Keratinocyte (primary cell): ENCODE measurements around the gene GPATCH2.

Source experiments
- EZH2 ChIP-seq: IDR thresholded peaks from one replicate; pipeline ENCODE4 v1.6.1; 2012; ENCODE audit warnings: inconsistent platforms, mild to moderate bottlenecking, low read length, moderate library complexity
- TF ChIP-seq, protein P1 (sequence below), 3 experiments: IDR thresholded peaks in 1 of 3; conservative IDR thresholded peaks in 1 of 3; optimal IDR thresholded peaks in 1 of 3; 2 replicates in 2 of 3; 3 replicates in 1 of 3; pipeline versions ENCODE3 to v1.5.1; 2011; ENCODE audit warnings: low read length in 3 of 3, mild to moderate bottlenecking in 3 of 3, moderate library complexity in 2 of 3, control low read depth in 1 of 3, inconsistent platforms in 1 of 3; ENCODE audit not compliant: insufficient read depth in 2 of 3; ENCODE audit errors: extremely low read depth in 1 of 3

DNA sequence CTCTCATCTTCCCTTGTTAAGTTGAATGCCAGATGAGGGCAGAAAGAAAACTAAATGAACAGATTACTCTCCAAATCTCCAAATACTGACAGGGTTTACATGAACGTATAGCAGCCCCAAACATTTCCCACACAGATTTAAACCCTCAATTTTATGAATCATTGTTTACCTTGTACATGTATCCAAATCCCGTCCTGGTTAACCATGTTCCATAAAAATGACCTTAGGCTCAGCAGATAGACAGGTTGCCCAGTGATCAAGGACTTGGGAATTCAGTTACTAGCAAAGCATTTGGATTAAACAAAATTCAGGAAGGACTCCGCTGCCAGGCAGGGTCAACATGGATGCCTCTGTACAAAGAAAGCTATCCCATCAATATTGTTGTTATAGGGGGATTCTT, 213.5 kb downstream of the GPATCH2 start:
- TF ChIP-seq, protein P1, sequence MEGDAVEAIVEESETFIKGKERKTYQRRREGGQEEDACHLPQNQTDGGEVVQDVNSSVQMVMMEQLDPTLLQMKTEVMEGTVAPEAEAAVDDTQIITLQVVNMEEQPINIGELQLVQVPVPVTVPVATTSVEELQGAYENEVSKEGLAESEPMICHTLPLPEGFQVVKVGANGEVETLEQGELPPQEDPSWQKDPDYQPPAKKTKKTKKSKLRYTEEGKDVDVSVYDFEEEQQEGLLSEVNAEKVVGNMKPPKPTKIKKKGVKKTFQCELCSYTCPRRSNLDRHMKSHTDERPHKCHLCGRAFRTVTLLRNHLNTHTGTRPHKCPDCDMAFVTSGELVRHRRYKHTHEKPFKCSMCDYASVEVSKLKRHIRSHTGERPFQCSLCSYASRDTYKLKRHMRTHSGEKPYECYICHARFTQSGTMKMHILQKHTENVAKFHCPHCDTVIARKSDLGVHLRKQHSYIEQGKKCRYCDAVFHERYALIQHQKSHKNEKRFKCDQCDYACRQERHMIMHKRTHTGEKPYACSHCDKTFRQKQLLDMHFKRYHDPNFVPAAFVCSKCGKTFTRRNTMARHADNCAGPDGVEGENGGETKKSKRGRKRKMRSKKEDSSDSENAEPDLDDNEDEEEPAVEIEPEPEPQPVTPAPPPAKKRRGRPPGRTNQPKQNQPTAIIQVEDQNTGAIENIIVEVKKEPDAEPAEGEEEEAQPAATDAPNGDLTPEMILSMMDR (optimal IDR thresholded peaks at IDR 0.05 in 1 of 3, IDR thresholded peaks at IDR 0.05 in 1 of 3, conservative IDR thresholded peaks at IDR 0.05 in 1 of 3; ENCODE audit: extremely low read depth in 1 of 3, insufficient read depth in 2 of 3, low read length in 3 of 3), result no peak
- TF ChIP-seq EZH2, result no peak
